Right lobe of liver (tissue), 4 donors: ENCODE results near the gene GLIS1.

Experiments
- CTCF ChIP-seq, 4 donors: fragments of 200-600 bp in 3 of 4; fragments of 450-650 bp in 1 of 4; IDR thresholded peaks; one replicate each; pipeline versions ENCODE4 v1.5.1 to v1.8.0; 2016 to 2022; ENCODE audit warnings: antibody characterized with exemption in 4 of 4, mild to moderate bottlenecking in 2 of 4
- POLR2A ChIP-seq: fragments of 450-650 bp; IDR thresholded peaks from one replicate; pipeline ENCODE4 v1.6.1; 2017; ENCODE audit warnings: antibody characterized with exemption, mild to moderate bottlenecking
- donor health status: DM: no; HTN: no; CAD: no.
- donor health status: DM: no; HTN: no; CAD: no.
- donor health status: DM: no; HTN: yes; CAD: no.

DNA sequence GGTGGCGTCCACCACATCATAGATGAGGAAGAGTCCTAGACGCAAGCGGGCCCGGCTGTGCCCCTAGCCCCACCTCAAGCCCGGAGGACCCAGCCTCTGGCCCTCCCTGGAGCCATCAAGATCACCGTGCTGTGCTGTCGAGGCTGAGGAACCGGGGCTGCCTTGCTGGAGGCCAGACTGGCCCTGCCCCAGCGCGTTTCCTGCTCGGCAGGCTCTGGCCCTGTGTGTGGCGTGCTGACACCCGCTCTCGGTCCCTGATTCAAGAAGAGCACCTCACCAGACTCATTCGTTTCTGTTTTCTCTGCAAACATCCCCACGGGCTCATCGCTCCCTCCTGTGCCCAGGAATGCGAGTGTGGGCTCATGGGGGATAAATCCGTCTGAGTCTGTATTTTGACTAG lies 51.1 kb downstream of the GLIS1 start:
- TF ChIP-seq CTCF (IDR thresholded peaks at IDR 0.05) (no peak), POLR2A (no peak)
